NAMALWA (cell line): Measurements from ENCODE around the gene CHMP4A.
A peak's percentile ranks its signal among the peaks of the same experiment; 100 is the strongest.
"Not testable (repeated sequence)": the region's sequence is repeated elsewhere in the genome, so short reads cannot be mapped to it uniquely, and the experiment has no call there.

Source experiments
- DNase-seq: peaks from one replicate; pipeline ENCODE4 v3.0.0-alpha.2; 2015; ENCODE audit warnings: low spot score

The CHMP4A gene

GRCh38 chr14:24222987-24223386, 9.7 kb upstream of the CHMP4A start:
- not testable (repeated sequence) for DNase-seq

DNA sequence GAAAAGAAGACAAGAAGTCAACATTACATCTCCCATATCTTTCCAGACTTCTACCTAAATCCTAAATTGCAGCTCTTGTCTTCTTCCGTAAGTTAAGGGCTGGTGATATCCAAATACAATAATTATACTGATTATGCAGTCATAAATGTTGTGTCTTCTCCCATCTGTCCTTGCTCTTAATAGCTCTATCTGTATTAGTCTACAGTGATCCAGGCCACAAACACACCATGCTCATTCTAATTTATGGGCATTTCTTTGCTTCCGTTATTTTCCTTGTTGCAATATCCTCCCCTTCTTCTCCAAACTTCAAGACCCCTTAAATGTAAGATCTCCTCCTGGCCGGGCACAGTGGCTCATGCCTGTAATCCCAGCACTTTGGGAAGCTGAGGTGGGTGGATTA, 6.2 kb upstream of the CHMP4A start:
- no peak for DNase-seq

- DNase-seq = no peak
Observed at GRCh38 chr14:24219080-24219479, 5.8 kb upstream of the CHMP4A start.

DNA sequence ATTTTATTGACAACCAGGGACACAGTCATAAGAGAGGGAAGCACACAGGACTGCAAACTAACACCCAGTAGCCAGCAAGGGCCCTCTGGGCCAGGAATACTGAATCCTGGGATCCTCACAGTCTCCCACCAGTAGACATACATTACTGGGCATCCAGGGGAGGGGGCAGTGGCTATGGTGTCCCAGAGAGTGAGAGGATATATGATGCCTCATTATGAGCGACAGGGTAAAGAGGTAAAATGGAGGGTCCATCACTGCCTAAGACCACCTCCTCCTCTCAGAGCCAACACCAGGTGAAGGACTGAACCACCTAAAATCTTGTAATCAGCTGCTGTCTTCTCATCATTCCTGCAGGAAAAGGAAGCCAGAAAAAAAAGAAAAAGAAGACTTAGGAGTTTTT, 3.6 kb upstream of the CHMP4A start:
- DNase-seq = not testable (repeated sequence)

DNA sequence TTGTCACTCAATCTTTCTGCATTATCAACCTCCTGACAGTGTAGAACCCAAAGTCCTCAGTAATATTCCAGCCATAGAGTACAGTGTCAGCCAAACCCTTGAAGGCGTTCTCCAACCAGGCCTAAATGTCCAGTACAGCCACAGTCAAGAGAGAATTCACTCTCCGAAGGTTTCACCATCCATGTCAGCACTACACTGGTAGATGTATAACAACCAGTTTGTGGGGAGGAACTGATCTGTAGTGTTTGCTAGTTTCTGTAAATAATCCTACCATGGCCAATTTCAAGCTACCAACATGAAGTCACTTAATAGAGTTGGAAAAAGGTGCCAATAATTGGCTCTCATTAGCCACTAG, 3.0 kb upstream of the CHMP4A start:
- no peak for DNase-seq

- peak; percentile 96 for DNase-seq
Observed at GRCh38 chr14:24215495-24216344, 2.4 kb upstream of the CHMP4A start, which contains the start of gene MDP1. Gene MDP1 (minus strand): TSS chr14:24216066. CDS start chr14:24215955, 111 bp downstream.

GRCh38 chr14:24213866-24214662, 776 bp upstream of the CHMP4A start:
- peak; percentile 51 for DNase-seq

GRCh38 chr14:24211311-24211710, 2.0 kb downstream of the CHMP4A start:
- DNase-seq = no peak

- no peak for DNase-seq
Observed at GRCh38 chr14:24207625-24208024, 5.7 kb downstream of the CHMP4A start.

DNA sequence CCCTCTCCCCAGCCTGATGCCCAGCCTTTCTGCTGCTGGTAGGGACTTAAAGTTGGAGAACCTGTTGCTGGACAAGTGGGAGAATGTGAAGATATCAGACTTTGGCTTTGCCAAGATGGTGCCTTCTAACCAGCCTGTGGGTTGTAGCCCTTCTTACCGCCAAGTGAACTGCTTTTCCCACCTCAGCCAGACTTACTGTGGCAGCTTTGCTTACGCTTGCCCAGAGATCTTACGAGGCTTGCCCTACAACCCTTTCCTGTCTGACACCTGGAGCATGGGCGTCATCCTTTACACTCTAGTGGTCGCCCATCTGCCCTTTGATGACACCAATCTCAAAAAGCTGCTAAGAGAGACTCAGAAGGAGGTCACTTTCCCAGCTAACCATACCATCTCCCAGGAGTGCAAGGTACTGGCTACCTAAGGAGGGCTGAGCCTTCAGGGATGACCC, 6.2 kb downstream of the CHMP4A start:
- peak; percentile 38 for DNase-seq

GRCh38 chr14:24206260-24207103, 6.8 kb downstream of the CHMP4A start:
- peak; percentile 3 for DNase-seq

DNA sequence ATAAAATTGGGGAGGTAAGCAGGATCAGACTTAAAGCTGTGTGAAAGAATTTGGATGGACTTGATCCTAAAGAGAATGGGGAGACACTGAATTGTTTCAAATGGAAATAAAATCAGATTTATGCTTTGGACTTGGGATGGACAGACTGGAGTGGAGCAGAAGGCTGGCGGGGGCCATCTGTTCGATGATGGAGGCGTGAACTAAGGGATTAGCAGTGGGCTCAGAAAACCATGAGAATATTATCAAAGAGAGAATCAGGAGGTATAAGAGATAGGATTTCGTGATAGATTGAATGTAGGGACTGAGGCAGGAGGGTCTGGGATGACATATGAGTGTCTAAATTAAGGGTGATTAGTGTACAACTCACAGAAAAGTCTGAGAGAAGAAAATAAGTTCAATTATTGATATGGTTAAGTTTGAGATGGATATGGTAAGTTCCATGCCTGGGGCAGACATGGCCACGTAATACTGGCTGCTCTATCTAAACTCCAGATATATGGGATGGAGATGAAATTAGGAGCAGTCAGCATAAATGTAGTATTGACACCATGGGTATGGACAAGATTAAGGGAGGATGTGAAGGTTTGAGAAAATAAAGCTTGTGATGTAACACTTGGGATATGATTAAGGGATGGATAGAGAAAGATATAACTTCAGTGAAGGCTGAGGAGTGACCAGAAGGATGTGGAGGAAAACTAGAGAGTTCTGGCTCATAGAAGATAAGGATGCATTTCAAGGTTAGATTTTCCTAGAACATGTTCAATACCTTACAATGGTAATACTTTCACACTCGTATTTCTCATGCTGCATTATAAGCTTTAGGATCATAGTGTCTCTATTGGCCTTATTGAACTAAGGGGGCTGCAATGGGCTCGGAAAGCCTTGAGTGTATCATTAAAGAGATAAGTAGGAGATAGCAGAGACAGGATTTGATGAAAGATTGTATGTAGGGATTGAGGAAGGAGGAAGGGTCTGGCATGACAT, 8.8 kb downstream of the CHMP4A start:
- peak; percentile 2 for DNase-seq

DNA sequence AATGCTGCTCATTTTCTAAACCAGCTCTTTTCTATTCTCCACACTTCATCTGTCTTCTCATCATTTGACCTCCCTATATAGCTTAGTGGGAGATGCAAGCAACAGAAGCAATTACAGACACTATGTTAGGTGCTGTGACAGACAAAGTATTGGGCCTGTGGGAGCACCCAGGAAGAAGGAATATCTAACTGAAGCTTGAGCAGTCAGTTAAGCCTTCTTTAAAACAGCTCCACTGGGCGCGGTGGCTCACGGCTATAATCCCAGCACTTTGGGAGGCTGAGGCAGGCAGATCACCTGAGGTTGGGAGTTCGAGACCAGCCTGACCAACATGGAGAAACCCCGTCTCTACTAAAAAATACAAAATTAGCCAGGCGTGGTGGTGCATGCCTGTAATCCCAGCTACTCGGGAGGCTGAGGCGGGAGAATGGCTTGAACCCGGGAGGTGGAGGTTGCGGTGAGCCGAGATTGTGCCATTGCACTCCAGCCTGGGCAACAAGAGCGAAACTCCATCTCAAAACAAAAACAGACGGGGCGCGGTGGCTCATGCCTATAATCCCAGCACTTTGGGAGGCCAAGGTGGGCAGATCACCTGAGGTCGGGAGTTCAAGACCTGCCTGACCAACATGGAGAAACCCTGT, 9.9 kb downstream of the CHMP4A start:
- DNase-seq = not testable (repeated sequence)

DNA sequence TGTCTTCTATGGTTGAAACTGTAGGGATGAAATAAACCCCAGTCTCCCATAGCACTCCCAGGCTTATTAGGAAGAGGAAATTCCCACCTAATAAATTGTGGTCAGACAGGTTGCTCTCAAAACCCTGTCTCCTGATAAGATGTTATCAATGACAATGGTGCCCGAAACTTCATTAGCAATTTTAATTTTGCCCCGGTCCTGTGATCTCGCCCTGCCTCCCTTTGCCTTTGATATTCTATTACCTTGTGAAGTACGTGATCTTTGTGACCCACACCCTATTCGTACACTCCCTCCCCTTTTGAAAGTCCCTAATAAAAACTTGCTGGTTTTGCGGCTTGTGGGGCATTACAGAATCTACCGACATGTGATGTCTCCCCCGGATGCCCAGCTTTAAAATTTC, 10.8 kb downstream of the CHMP4A start:
- not testable (repeated sequence) for DNase-seq

DNA sequence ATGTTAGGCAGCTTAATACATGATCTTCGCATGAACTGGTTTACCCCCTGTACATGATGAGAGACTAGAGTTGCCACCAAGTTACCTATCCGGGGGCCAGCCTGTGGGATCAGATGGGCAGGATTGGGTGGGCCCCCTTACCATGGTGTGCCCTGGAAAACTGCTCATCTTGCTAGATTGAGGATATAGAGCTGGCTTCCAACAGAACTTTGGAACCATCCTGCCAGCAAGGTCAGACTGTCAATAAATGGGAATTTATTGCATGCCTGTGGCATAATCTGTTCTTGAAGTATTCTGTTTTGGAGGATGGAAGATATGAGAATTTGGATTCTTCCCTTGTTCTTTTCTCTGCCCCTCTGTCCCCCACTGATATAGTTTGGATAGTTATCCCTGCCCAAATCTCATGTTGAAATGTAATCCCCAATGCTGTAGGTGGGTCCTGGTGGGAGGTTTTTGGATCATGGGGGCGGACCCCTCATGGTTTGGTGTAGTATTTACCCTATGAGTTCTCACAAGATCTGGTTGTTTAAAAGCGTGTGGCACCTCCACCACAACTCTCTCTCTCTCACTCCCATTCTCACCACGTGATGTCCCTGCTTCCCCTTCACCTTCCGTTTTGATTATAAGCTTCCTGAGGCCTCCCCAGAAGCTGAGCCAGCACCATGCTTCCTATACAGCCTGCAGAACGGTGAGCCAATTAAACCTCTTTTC, 14.3 kb downstream of the CHMP4A start:
- no peak for DNase-seq

- peak; percentile 30 for DNase-seq
Observed at GRCh38 chr14:24197056-24197450, 16.2 kb downstream of the CHMP4A start.

- DNase-seq = peak; percentile 74
Observed at GRCh38 chr14:24196071-24197055, 16.9 kb downstream of the CHMP4A start.
